CD14-positive monocyte (primary cell): ENCODE results near the gene SOCS3. TPM values are rescaled to one million over a fixed set of nuclear protein-coding genes. Genes with fewer than 3 reads are reported as not detected.

ENCODE experiments used
- DNase-seq, 3 donors: peaks; one replicate each; pipeline ENCODE4 v3.0.0-alpha.2; 2011 to 2022
- H2AFZ ChIP-seq: 2 replicates; pipeline ENCODE4 v1.6.0; 2012; ENCODE audit warnings: mild to moderate bottlenecking, low read depth, low read length, inconsistent platforms; ENCODE audit not compliant: insufficient read depth, poor library complexity, severe bottlenecking
- H3K27ac ChIP-seq, 2 donors: 1 replicate in 1 of 2; 2 replicates in 1 of 2; pipeline ENCODE4 v1.5.1; 2012 to 2013; ENCODE audit warnings: low read length in 2 of 2, control low read depth in 1 of 2, inconsistent platforms in 1 of 2, low read depth in 1 of 2, mild to moderate bottlenecking in 1 of 2
- H3K27me3 ChIP-seq, 2 donors: one replicate each; pipeline versions ENCODE4 v1.6.0 to v1.6.1; 2011 to 2013; ENCODE audit warnings: low read length in 2 of 2; ENCODE audit not compliant: control insufficient read depth in 2 of 2, insufficient read depth in 2 of 2
- H3K36me3 ChIP-seq, 2 donors: replicated peaks in 1 of 2; 1 replicate in 1 of 2; 2 replicates in 1 of 2; pipeline versions ENCODE4 v1.5.1 to v1.6.1; 2012 to 2013; ENCODE audit warnings: low read length in 2 of 2, control low read depth in 1 of 2, inconsistent platforms in 1 of 2, mild to moderate bottlenecking in 1 of 2; ENCODE audit not compliant: insufficient read depth in 2 of 2, control insufficient read depth in 1 of 2
- H3K4me1 ChIP-seq, 2 donors: 1 replicate in 1 of 2; 2 replicates in 1 of 2; pipeline versions ENCODE4 v1.5.1 to v1.6.1; 2012 to 2013; ENCODE audit warnings: low read length in 2 of 2, control low read depth in 1 of 2, inconsistent platforms in 1 of 2, mild to moderate bottlenecking in 1 of 2, moderate library complexity in 1 of 2; ENCODE audit not compliant: insufficient read depth in 2 of 2, control insufficient read depth in 1 of 2
- H3K4me2 ChIP-seq: replicated peaks from 2 replicates; pipeline ENCODE3; 2012; ENCODE audit warnings: low read length, moderate library complexity, mild to moderate bottlenecking; ENCODE audit not compliant: poor library complexity, severe bottlenecking; ENCODE audit errors: extremely low read depth
- H3K4me3 ChIP-seq, 3 experiments: fragments of 200-600 bp in 1 of 3; sonication (generic) in 1 of 3; replicated peaks in 1 of 3; 1 replicate in 2 of 3; 2 replicates in 1 of 3; pipeline ENCODE4 v1.5.1; 2011 to 2013; ENCODE audit warnings: low read length in 3 of 3, mild to moderate bottlenecking in 3 of 3, control low read depth in 2 of 3, low read depth in 2 of 3, inconsistent platforms in 1 of 3, moderate library complexity in 1 of 3
- H3K79me2 ChIP-seq: 2 replicates; pipeline ENCODE4 v1.6.0; 2012; ENCODE audit warnings: mild to moderate bottlenecking, control low read depth, inconsistent platforms, low read length, moderate library complexity; ENCODE audit not compliant: insufficient read depth
- H3K9ac ChIP-seq: 2 replicates; pipeline ENCODE4 v1.6.0; 2017; ENCODE audit warnings: low read length, mild to moderate bottlenecking; ENCODE audit not compliant: insufficient read depth, poor library complexity, severe bottlenecking
- H3K9me3 ChIP-seq, 2 donors: replicated peaks in 1 of 2; 1 replicate in 1 of 2; 2 replicates in 1 of 2; pipeline versions ENCODE4 v1.5.1 to v1.6.1; 2012 to 2013; ENCODE audit warnings: low read length in 2 of 2, control low read depth in 1 of 2; ENCODE audit not compliant: control insufficient read depth in 1 of 2, insufficient read depth in 1 of 2
- H4K20me1 ChIP-seq: 2 replicates; pipeline ENCODE4 v1.6.0; 2012; ENCODE audit warnings: mild to moderate bottlenecking, low read length, control low read depth, moderate library complexity; ENCODE audit not compliant: insufficient read depth
- H3K27ac Mint-ChIP-seq, 7 donors: one replicate each; pipeline ENCODE4 v1.8.0; 2020; ENCODE audit warnings: mild to moderate bottlenecking in 7 of 7, mixed read lengths in 7 of 7, moderate library complexity in 6 of 7, inconsistent platforms in 2 of 7
- H3K27me3 Mint-ChIP-seq, 3 donors: one replicate each; pipeline ENCODE4 v1.8.0; 2021 to 2022; ENCODE audit warnings: low read depth in 3 of 3, mild to moderate bottlenecking in 3 of 3, mixed read lengths in 3 of 3, moderate library complexity in 3 of 3, inconsistent platforms in 1 of 3
- H3K36me3 Mint-ChIP-seq, 2 donors: one replicate each; pipeline ENCODE4 v1.8.0; 2020; ENCODE audit warnings: mixed read lengths in 2 of 2, inconsistent platforms in 1 of 2, mild to moderate bottlenecking in 1 of 2
- H3K4me1 Mint-ChIP-seq: one replicate; pipeline ENCODE4 v1.8.0; 2020; ENCODE audit warnings: mild to moderate bottlenecking, mixed read lengths
- H3K4me3 Mint-ChIP-seq, 2 donors: one replicate each; pipeline ENCODE4 v1.8.0; 2020; ENCODE audit warnings: mild to moderate bottlenecking in 2 of 2, mixed read lengths in 2 of 2, moderate library complexity in 1 of 2
- H3K9me3 Mint-ChIP-seq, 7 donors: one replicate each; pipeline ENCODE4 v1.8.0; 2020 to 2022; ENCODE audit warnings: mixed read lengths in 7 of 7, mild to moderate bottlenecking in 6 of 7, moderate library complexity in 6 of 7, inconsistent platforms in 2 of 7
- CTCF ChIP-seq: fragments of 200-600 bp; IDR thresholded peaks from one replicate; pipeline ENCODE4 v1.8.0; 2022; ENCODE audit warnings: antibody characterized with exemption, mild to moderate bottlenecking
- WGBS: methylation state at CpG from one replicate; pipeline ENCODE4 v1.1.5; 2013; ENCODE audit warnings: missing lambda C conversion rate; ENCODE audit not compliant: insufficient coverage; 5-methylcytosine and 5-hydroxymethylcytosine counted together
- intact Hi-C, 2 donors: fragments of 100-400 bp; cut with micrococcal nuclease; formaldehyde crosslinking; loops; one replicate each; pipeline versions ENCODE4 v1.15.0 to v1.15.1; 2023
- polyA plus RNA-seq, 3 donors: library from polyadenylated mRNA; depleted of rRNA in 1 of 3; unstranded in 2 of 3; stranded (reverse) in 1 of 3; fragments of 300-500 nt in 2 of 3; fragments of >200 nt in 1 of 3; fragmentation: Illumina TruSeq in 2 of 3; gene quantifications; 1 replicate in 2 of 3; 2 replicates in 1 of 3; pipeline ENCODE4 v1.2.3, GENCODE V29; 2012 to 2021
- small RNA-seq: library from RNA; depleted of rRNA; stranded (forward); fragments of <200 nt; gene quantifications from one replicate; pipeline ENCODE3, GENCODE V24; 2012; ENCODE audit warnings: low read depth; ENCODE audit not compliant: insufficient read length

SOCS3 gene
- polyA plus RNA-seq, 3 donors: 123 to 441 (median 144) TPM

- H3K27me3 ChIP-seq: peaks cover 8 to 18% of the 10 kb centered on the region in 2 donors
- TF ChIP-seq CTCF: no peak
- intact Hi-C loops: no loop called here
- no peaks in the 10 kb centered on the region for H4K20me1 ChIP-seq
- H3K4me1 ChIP-seq: no peaks in the 10 kb centered on the region
- Mint-ChIP-seq H3K27ac (no peak overlapping the region), H3K4me1 (no peaks in the 10 kb centered on the region), H3K27me3 (peaks cover 22 to 25% (median 25%) of the 10 kb centered on the region in 3 donors), H3K36me3 (peaks cover 0 to 6% of the 10 kb centered on the region in 2 donors), H3K4me3 (no peak overlapping the region), H3K9me3 (peaks cover 13 to 25% (median 19%) of the 10 kb centered on the region in 7 donors)
- WGBS: 100% methylated on average over 7 of the region's 13 CpGs
- H3K4me3 ChIP-seq: no peak overlapping the region
- no peak overlapping the region for H3K9ac ChIP-seq
- H2AFZ ChIP-seq: no peak overlapping the region
- H3K9me3 ChIP-seq: peaks cover 17 to 20% of the 10 kb centered on the region in 2 donors
- DNase-seq: no peak
- no peaks in the 10 kb centered on the region for H3K79me2 ChIP-seq
- no peaks in the 10 kb centered on the region for H3K36me3 ChIP-seq
- H3K27ac ChIP-seq: no peak overlapping the region
- H3K4me2 ChIP-seq: no peak overlapping the region
These were observed 51.8 kb downstream of the SOCS3 start for GRCh38 chr17:78307887-78308638.

- H3K27ac Mint-ChIP-seq: peak overlapping the region in 2 of 7 donors; percentile 62 to 72
- H3K79me2 ChIP-seq: no peaks in the 10 kb centered on the region
- H3K4me1 ChIP-seq: no peaks in the 10 kb centered on the region
- H3K9me3 Mint-ChIP-seq: peaks cover 13 to 25% (median 17%) of the 10 kb centered on the region in 7 donors
- H3K9me3 ChIP-seq: peaks cover 17 to 20% of the 10 kb centered on the region in 2 donors
- no peak overlapping the region for H2AFZ ChIP-seq
- H3K4me3 ChIP-seq: no peak overlapping the region
- no peaks in the 10 kb centered on the region for H3K36me3 ChIP-seq
- H3K36me3 Mint-ChIP-seq: peaks cover 0 to 5% of the 10 kb centered on the region in 2 donors
- peaks cover 12 to 14% (median 13%) of the 10 kb centered on the region in 3 donors for H3K27me3 Mint-ChIP-seq
- no peak overlapping the region for H3K4me2 ChIP-seq
- H3K27ac ChIP-seq: no peak overlapping the region
- peaks cover 0 to 6% of the 10 kb centered on the region in 2 donors for H3K27me3 ChIP-seq
- 63% methylated on average over 1 of the region's 1 CpG for WGBS
- H3K9ac ChIP-seq: no peak overlapping the region
- peak in 2 of 3 donors; percentile 18 to 48 for DNase-seq
- no peaks in the 10 kb centered on the region for H4K20me1 ChIP-seq
- intact Hi-C loops: no loop called here
- H3K4me1 Mint-ChIP-seq: no peaks in the 10 kb centered on the region
- no peak for TF ChIP-seq CTCF
- no peak overlapping the region for H3K4me3 Mint-ChIP-seq
These were observed 53.0 kb downstream of the SOCS3 start for GRCh38 chr17:78306913-78307312.

Small RNA genes lying within 50 kb of the gene (small RNA-seq; reads per million reads assigned to genes)
- gene RF00415: not detected
- not detected for gene RN7SL236P

Other genes starting within 250 kb of the SOCS3 start
- gene TMC6, start 231.3 kb downstream of the SOCS3 start, polyA plus RNA-seq: 100 to 1,000 TPM in 1 of 3 donors, 10 to 100 TPM in 2; 60.1 to 107 (median 79.2) TPM
- 100 to 1,000 TPM in 1 of 3 donors, 10 to 100 TPM in 2; 13.3 to 151 (median 15.1) TPM for gene TMC8, start 229.3 kb downstream of the SOCS3 start, polyA plus RNA-seq
- not detected for gene C17orf99, start 213.7 kb downstream of the SOCS3 start, polyA plus RNA-seq
- gene SYNGR2, start 191.5 kb downstream of the SOCS3 start, polyA plus RNA-seq: 100 to 1,000 TPM; 270 to 402 (median 350) TPM
- gene TK1, start 173.0 kb downstream of the SOCS3 start, polyA plus RNA-seq: 1 to 10 TPM in 2 of 3 donors, under 1 TPM in 1; 0.67 to 2.0 (median 1.4) TPM
- gene AFMID, start 172.7 kb downstream of the SOCS3 start, polyA plus RNA-seq: 10 to 100 TPM in 2 of 3 donors, 1 to 10 TPM in 1; 7.1 to 45.7 (median 14.2) TPM
- under 1 TPM in 1 of 3 donors, not detected in 2; 0.20 TPM for gene BIRC5, start 145.8 kb downstream of the SOCS3 start, polyA plus RNA-seq
- not detected for gene TMEM235, start 128.4 kb downstream of the SOCS3 start, polyA plus RNA-seq
- gene PGS1, start 18.6 kb upstream of the SOCS3 start, polyA plus RNA-seq: 10 to 100 TPM; 26.0 to 87.1 (median 28.0) TPM
- gene DNAH17, start 217.3 kb upstream of the SOCS3 start, polyA plus RNA-seq: under 1 TPM; 0.01 to 0.51 (median 0.11) TPM